ENCODE measurements around the gene PBX3.

- no peak for TF ChIP-seq POLR2A (IDR thresholded peaks at IDR 0.05; ENCODE audit: low read length)
- TF ChIP-seq GATA1 (IDR thresholded peaks at IDR 0.05; ENCODE audit: low read depth, low read length) = no peak
These were observed 3.3 kb upstream of the PBX3 start for GRCh38 chr9:125743682-125744428.
